Activated T-helper 2 cell treated with anti-CD3 and anti-CD28 coated beads, Interferon-gamma antibody, Interleukin-2, Interleukin-4, amounts not matched to agents 10 μg/mL and 5 μg/mL and 100 μg/mL, durations not matched to agents 14 hours and 24 hours and 36 hours (primary cell): ENCODE results near the gene MLC1. TPM values are rescaled to one million over a fixed set of nuclear protein-coding genes. Genes with fewer than 3 reads are reported as not detected.

ENCODE experiments used
- DNase-seq: peaks from one replicate; pipeline ENCODE4 v3.0.0; 2021; ENCODE audit warnings: low spot score
- H3K27ac Mint-ChIP-seq: one replicate; pipeline ENCODE4 v1.8.0; 2021; ENCODE audit warnings: mixed read lengths
- H3K27me3 Mint-ChIP-seq: one replicate; pipeline ENCODE4 v1.8.0; 2021; ENCODE audit warnings: low read depth, mixed read lengths
- H3K36me3 Mint-ChIP-seq: one replicate; pipeline ENCODE4 v1.8.0; 2021; ENCODE audit warnings: low read depth, mixed read lengths
- H3K4me1 Mint-ChIP-seq: one replicate; pipeline ENCODE4 v1.8.0; 2021; ENCODE audit warnings: low read depth, mixed read lengths
- H3K4me3 Mint-ChIP-seq: one replicate; pipeline ENCODE4 v1.8.0; 2021; ENCODE audit warnings: low read depth, mild to moderate bottlenecking, moderate library complexity, mixed read lengths
- H3K9me3 Mint-ChIP-seq: one replicate; pipeline ENCODE4 v1.8.0; 2021; ENCODE audit warnings: mixed read lengths
- intact Hi-C: fragments of 100-400 bp; cut with micrococcal nuclease; formaldehyde crosslinking; loops from one replicate; pipeline ENCODE4 v1.15.1; 2023
- total RNA-seq: library from RNA; stranded (reverse); gene quantifications from 2 replicates; pipeline ENCODE4 v1.2.3, GENCODE V29; 2022

MLC1 gene
- total RNA-seq, 1 donor from 2014 or later = not detected

DNA sequence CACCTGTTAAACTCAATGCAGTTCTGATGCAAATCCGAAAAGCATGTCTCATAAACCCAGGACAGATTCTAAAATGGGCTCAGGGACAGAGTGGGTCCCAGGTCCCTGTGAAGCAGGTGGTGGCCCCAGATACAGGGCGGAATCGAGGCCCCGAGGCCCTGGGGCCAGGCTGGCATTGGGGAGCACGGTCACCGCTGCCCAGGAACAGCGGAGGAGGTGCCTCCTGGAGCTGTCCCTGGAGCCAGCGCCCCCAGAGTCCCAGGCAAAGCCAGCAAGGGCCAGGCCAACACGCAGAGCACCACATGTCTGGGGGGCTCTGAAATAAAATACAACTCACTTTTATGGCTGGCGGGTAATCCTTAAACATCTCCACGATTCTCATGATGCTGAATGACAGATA is 17.1 kb downstream of the MLC1 start:
- Mint-ChIP-seq H3K27me3 (no peaks in the 10 kb centered on the region), H3K36me3 (no peaks in the 10 kb centered on the region), H3K9me3 (no peaks in the 10 kb centered on the region), H3K4me3 (no peak overlapping the region), H3K27ac (no peak overlapping the region), H3K4me1 (no peaks in the 10 kb centered on the region)
- no peak for DNase-seq
- intact Hi-C loops = no loop called here

GRCh38 chr22:50067244-50067643 is 18.0 kb downstream of the MLC1 start:
- DNase-seq = no peak
- intact Hi-C loops = no loop called here
- Mint-ChIP-seq H3K4me1 (no peaks in the 10 kb centered on the region), H3K27ac (no peak overlapping the region), H3K4me3 (no peak overlapping the region), H3K9me3 (no peaks in the 10 kb centered on the region), H3K36me3 (no peaks in the 10 kb centered on the region), H3K27me3 (no peaks in the 10 kb centered on the region)

DNA sequence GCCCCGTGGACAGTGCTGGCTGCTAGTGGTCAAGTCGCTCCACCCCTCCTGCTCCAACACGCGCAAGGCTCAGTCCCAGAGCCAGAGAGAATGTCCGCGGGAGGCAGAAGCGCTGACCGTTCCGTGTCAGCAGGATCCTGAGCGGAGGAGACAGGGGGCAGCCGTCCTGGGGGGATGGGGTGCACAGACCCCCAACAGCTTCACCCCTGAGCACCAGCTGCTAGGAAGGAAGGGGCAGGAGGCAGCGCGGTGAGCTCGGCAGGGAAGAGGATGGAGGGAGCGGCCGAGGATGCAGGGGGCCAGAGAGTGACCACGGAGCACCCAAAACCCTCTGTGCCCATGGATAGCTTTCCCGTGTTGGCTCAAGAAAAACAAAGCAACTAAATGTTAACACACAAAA is 20.8 kb downstream of the MLC1 start:
- DNase-seq = no peak
- H3K4me1 Mint-ChIP-seq = no peaks in the 10 kb centered on the region
- no peak overlapping the region for H3K27ac Mint-ChIP-seq
- no peaks in the 10 kb centered on the region for H3K36me3 Mint-ChIP-seq
- intact Hi-C loops = no loop called here
- peaks cover 8% of the 10 kb centered on the region for H3K27me3 Mint-ChIP-seq
- no peaks in the 10 kb centered on the region for H3K9me3 Mint-ChIP-seq
- H3K4me3 Mint-ChIP-seq = no peak overlapping the region

- no peak overlapping the region for H3K4me3 Mint-ChIP-seq
- H3K27me3 Mint-ChIP-seq = peaks cover 11% of the 10 kb centered on the region
- H3K9me3 Mint-ChIP-seq = no peaks in the 10 kb centered on the region
- intact Hi-C loops = no loop called here
- H3K4me1 Mint-ChIP-seq = no peaks in the 10 kb centered on the region
- H3K36me3 Mint-ChIP-seq = no peaks in the 10 kb centered on the region
- DNase-seq = no peak
- H3K27ac Mint-ChIP-seq = no peak overlapping the region
Measured at GRCh38 chr22:50063589-50064393, 21.4 kb downstream of the MLC1 start.

DNA sequence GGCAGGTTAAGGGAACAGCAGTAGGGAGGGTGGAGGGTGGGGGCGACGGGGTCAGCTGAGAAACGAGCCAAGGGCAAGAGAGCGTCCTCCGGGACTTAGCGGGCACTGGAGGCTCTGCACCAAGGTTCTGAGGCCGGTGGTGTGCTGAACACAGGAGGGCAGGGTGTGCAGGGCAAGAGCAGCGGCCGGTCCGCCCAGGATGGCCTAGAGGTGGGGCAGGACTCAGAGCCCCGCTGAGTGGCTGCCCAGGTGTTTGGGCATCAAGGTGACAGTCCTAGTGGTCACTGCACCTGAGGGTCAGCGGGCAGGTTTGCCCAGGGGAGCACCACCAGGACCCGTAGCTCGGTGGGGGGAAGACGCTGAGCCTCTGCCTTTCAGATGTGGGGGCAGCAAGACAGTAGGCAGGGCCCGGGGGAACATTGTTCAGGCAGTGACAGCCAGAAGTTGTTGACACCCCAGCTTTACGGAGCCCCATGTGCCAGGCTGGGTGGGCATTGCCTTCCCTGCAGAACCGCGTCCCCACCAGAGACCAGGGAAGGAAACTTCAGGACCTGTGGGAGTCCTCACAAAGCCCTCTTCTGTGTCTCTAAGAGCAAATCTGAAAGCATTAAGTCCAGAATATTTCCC is 22.6 kb downstream of the MLC1 start:
- peaks cover 13% of the 10 kb centered on the region for H3K27me3 Mint-ChIP-seq

GRCh38 chr22:50061824-50062355 is 23.3 kb downstream of the MLC1 start:
- Mint-ChIP-seq H3K27ac (no peak overlapping the region), H3K36me3 (no peaks in the 10 kb centered on the region), H3K4me1 (no peaks in the 10 kb centered on the region), H3K27me3 (peaks cover 14% of the 10 kb centered on the region), H3K4me3 (no peak overlapping the region), H3K9me3 (no peaks in the 10 kb centered on the region)
- no peak for DNase-seq
- intact Hi-C loops = no loop called here

More for the DNA sequence above, 22.6 kb downstream of the MLC1 start:
- DNase-seq = no peak
- Mint-ChIP-seq H3K27ac (no peak overlapping the region), H3K36me3 (no peaks in the 10 kb centered on the region), H3K9me3 (no peaks in the 10 kb centered on the region), H3K4me3 (no peak overlapping the region), H3K4me1 (no peaks in the 10 kb centered on the region)
- intact Hi-C loops = no loop called here

DNA sequence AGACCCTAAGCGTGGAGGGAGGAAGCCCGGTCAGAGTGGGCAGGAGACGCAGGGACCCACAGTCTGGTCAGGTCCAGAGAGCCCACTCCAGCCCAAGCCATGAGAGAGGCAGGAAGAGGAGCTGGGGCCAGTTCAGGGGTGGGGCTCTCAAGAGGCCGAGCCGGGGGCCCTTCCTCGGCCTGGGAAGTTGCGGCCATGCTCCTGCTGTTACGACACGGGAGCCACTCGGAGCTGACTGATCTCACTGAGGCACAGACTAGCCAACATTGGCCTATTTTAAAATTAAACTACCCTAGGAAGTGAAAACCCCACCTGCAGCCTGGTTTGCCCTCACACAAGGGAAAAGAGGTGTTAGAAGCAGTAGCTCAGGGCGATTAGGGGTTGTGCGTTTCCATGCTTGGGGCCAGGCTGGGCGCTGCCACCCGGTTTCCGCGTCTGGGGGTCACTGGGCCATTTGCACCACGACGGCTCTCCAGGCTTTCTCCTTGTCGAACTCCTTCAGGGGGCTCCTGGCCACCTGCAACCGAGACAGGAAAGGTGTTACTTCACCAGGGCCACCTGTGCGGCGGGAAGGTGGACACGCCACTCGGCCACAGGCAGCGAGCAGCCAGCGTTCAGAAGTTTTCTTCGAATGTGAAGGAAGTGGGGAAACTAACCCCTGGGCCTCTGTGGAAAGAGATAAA is 23.9 kb downstream of the MLC1 start:
- no peak overlapping the region for H3K4me3 Mint-ChIP-seq
- no peaks in the 10 kb centered on the region for H3K9me3 Mint-ChIP-seq
- peaks cover 14% of the 10 kb centered on the region for H3K27me3 Mint-ChIP-seq
- no peaks in the 10 kb centered on the region for H3K36me3 Mint-ChIP-seq
- H3K4me1 Mint-ChIP-seq = no peaks in the 10 kb centered on the region
- H3K27ac Mint-ChIP-seq = no peak overlapping the region
- intact Hi-C loops = no loop called here
- DNase-seq = no peak

- DNase-seq = no peak
- Mint-ChIP-seq H3K27me3 (peaks cover 14% of the 10 kb centered on the region), H3K9me3 (no peaks in the 10 kb centered on the region), H3K27ac (no peak overlapping the region), H3K4me1 (no peaks in the 10 kb centered on the region), H3K36me3 (no peaks in the 10 kb centered on the region), H3K4me3 (no peak overlapping the region)
- intact Hi-C loops = no loop called here
Measured at GRCh38 chr22:50060441-50061140, 24.6 kb downstream of the MLC1 start.

GRCh38 chr22:50059881-50060262 is 25.4 kb downstream of the MLC1 start:
- Mint-ChIP-seq H3K4me1 (no peaks in the 10 kb centered on the region), H3K27ac (no peak overlapping the region), H3K27me3 (peaks cover 16% of the 10 kb centered on the region), H3K36me3 (no peaks in the 10 kb centered on the region), H3K4me3 (no peak overlapping the region), H3K9me3 (no peaks in the 10 kb centered on the region)
- DNase-seq = no peak
- intact Hi-C loops = no loop called here

DNA sequence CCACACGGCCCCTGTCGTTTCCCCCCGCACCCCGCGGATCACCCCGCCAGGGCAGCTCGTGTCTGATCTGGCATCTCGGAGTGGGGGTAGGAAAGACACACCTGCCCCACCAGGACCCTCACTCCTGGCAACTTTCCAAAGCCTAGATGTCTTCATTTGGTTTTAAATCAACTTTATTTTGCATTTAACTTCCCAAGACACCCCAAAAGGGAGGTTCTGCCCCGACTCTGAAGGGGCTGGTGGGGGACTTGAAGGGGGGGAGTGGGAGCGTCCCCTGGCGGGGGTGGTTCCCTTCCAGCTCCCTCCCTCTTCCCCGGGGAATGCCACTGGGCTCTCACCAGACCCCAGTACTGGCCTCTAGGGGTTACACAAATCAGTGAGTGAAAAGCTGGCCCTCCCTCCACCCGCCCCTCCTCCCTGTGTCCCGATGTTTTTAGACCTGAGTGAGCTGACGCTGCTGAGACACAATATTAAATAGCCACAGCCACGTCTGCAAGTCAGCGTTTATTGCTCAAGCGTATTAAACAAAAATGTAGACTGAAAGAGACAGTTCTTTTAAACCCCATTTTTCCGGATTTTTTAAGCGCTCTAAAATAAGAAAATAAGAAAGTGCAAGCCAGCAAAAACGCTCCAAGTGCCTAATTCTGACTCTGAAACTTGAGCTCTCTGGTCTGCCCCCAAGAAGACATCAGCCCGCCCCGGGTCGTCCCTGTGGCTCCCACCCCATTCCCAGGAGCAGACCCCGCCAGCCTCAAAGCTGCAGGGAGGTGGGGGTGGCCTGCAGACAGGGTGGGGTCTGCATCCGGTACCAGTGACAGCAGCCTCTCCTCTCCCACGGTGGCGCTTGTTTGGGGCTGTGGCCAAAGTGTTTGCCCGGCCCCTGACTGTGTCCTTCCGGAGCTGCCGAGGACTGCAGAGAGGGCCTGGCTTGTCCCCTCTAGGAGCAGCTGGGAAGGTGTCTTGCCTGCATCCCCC is 26.0 kb downstream of the MLC1 start:
- no peak overlapping the region for H3K27ac Mint-ChIP-seq
- peaks cover 16% of the 10 kb centered on the region for H3K27me3 Mint-ChIP-seq
- no peaks in the 10 kb centered on the region for H3K36me3 Mint-ChIP-seq
- no peak overlapping the region for H3K4me3 Mint-ChIP-seq
- DNase-seq = no peak
- no peaks in the 10 kb centered on the region for H3K9me3 Mint-ChIP-seq
- intact Hi-C loops = no loop called here
- H3K4me1 Mint-ChIP-seq = no peaks in the 10 kb centered on the region

DNA sequence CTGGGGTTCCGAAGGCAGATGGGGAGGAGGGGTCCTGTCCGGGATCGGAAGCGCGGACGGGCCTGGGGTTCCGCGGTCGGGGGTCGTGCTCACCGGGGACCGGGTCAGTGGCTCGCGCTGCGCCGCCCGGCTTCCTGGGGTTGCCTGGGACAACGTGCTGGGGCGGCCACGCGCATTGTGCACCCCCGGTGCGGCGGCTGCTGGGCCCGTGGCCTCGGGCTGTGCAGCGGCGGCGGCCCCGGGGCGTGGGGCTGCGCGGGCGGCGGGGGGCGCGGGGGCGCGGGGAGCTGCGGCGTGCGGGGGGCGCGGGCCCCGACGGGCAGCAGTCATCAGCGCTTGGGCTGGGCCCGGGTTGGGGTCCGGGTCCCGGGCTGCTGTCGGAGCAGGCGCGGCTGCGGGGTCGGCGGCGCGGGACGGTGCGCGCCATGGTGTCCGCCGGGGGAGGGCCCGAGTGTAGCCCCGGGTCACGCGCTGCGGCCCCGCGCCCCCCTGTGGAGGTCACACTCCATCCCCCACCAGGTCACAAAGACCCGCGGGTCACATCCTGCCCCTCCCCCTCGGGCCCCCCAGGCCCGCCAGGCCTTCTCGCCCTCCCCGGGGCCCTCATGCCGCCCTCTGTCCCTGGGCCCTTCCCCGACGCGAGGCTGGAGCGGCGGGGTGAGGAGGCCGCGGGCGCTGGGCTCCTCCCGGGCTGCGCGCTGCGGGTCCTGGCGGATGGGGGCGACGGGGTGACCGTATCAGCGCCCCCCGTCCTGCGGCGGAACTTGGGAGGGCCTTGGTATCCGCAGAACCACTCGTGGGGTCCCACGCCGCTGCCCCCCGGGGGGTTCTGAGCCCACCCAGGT is 26.9 kb downstream of the MLC1 start, which contains the start of gene TTLL8:
TTLL8 (minus strand) TSS at position 238 of the 845 bp plus-strand sequence.
- intact Hi-C loops = no loop called here
- Mint-ChIP-seq H3K27ac (no peak within 1 kb of the TSS), H3K27me3 (peaks cover 16% of the 10 kb centered on the region), H3K4me1 (no peaks in the 10 kb centered on the region), H3K9me3 (peaks cover 5% of the 10 kb centered on the region), H3K36me3 (no peaks in the 10 kb centered on the region), H3K4me3 (no peak within 1 kb of the TSS)
- no peak for DNase-seq
